AG04450 (cell line): ENCODE results near the gene ACTL10. TPM values are rescaled to one million over a fixed set of nuclear protein-coding genes. Genes with fewer than 3 reads are reported as not detected.

Source experiments
- CTCF ChIA-PET: fragments of 300-600, 350-600 bp; formaldehyde crosslinking; extraction: SDS; loops from one replicate; lab custom pipeline; 2022; ENCODE audit warnings: antibody characterized with exemption, inconsistent platforms; lab: Charles Lee
- POLR2A ChIA-PET: fragments of 350-600 bp; formaldehyde crosslinking; extraction: SDS; loops from one replicate; lab custom pipeline; 2021; ENCODE audit warnings: antibody characterized with exemption, inconsistent platforms; lab: Yijun Ruan, JAX
- DNase-seq: peaks from one replicate; pipeline ENCODE4 v3.0.0-alpha.2; 2011; ENCODE audit warnings: low read depth, low spot score
- H3K27ac ChIP-seq: one replicate; pipeline ENCODE4 v1.5.1; 2012; ENCODE audit warnings: low read depth, low read length, control low read depth
- H3K27me3 ChIP-seq: one replicate; pipeline ENCODE4 v1.6.0; 2012; ENCODE audit warnings: low read length; ENCODE audit not compliant: control insufficient read depth, insufficient read depth
- H3K4me3 ChIP-seq: 2 replicates; pipeline ENCODE4 v1.5.1; 2011; ENCODE audit warnings: mild to moderate bottlenecking, low read depth, low read length, control low read depth
- H3K9me3 ChIP-seq: 2 replicates; pipeline ENCODE4 v1.5.1; 2012; ENCODE audit warnings: low read length; ENCODE audit not compliant: control insufficient read depth, insufficient read depth
- CTCF ChIP-seq: IDR thresholded peaks from 2 replicates; pipeline ENCODE4 v1.5.1; 2011; ENCODE audit warnings: low read depth, low read length, control low read depth, inconsistent platforms
- polyA plus RNA-seq: library from polyadenylated mRNA; depleted of rRNA; stranded (reverse); fragments of >200 nt; gene quantifications from 2 replicates; pipeline ENCODE4 v1.2.3, GENCODE V29; 2011

The ACTL10 gene
- polyA plus RNA-seq, 1 experiment = 0.41 TPM

GRCh38 chr20:33709398-33709797 lies 42.7 kb downstream of the ACTL10 start:
- no peak for DNase-seq
- H3K27ac ChIP-seq = no peak overlapping the region
- no peaks in the 10 kb centered on the region for H3K9me3 ChIP-seq
- ChIA-PET POLR2A (no interaction called here), CTCF (no interaction called here)
- H3K27me3 ChIP-seq = no peaks in the 10 kb centered on the region
- no peak overlapping the region for H3K4me3 ChIP-seq
- TF ChIP-seq CTCF = no peak

GRCh38 chr20:33709905-33710541 lies 43.3 kb downstream of the ACTL10 start:
- no peaks in the 10 kb centered on the region for H3K9me3 ChIP-seq
- CTCF ChIA-PET = no interaction called here
- TF ChIP-seq CTCF = no peak
- DNase-seq = no peak
- no peak overlapping the region for H3K27ac ChIP-seq
- POLR2A ChIA-PET = no interaction called here
- no peak overlapping the region for H3K4me3 ChIP-seq
- H3K27me3 ChIP-seq = no peaks in the 10 kb centered on the region

- Histone ChIP-seq H3K27me3 (no peaks in the 10 kb centered on the region), H3K9me3 (no peaks in the 10 kb centered on the region), H3K27ac (no peak overlapping the region), H3K4me3 (no peak overlapping the region)
- no peak for DNase-seq
- TF ChIP-seq CTCF = no peak
- POLR2A ChIA-PET = no interaction called here
- CTCF ChIA-PET = no interaction called here
Observed at GRCh38 chr20:33710681-33711445, 44.1 kb downstream of the ACTL10 start.

GRCh38 chr20:33711446-33711738 lies 44.6 kb downstream of the ACTL10 start:
- CTCF ChIA-PET = no interaction called here
- POLR2A ChIA-PET = no interaction called here

More at GRCh38 chr20:33711446-33711738, 44.6 kb downstream of the ACTL10 start:
- H3K27me3 ChIP-seq = no peaks in the 10 kb centered on the region
- no peak overlapping the region for H3K4me3 ChIP-seq
- no peak for TF ChIP-seq CTCF
- no peaks in the 10 kb centered on the region for H3K9me3 ChIP-seq
- DNase-seq = no peak
- no peak overlapping the region for H3K27ac ChIP-seq
